ENCODE results near the gene FANCC.
A peak's percentile ranks its signal among the peaks of the same experiment; 100 is the strongest.

The FANCC gene

DNA sequence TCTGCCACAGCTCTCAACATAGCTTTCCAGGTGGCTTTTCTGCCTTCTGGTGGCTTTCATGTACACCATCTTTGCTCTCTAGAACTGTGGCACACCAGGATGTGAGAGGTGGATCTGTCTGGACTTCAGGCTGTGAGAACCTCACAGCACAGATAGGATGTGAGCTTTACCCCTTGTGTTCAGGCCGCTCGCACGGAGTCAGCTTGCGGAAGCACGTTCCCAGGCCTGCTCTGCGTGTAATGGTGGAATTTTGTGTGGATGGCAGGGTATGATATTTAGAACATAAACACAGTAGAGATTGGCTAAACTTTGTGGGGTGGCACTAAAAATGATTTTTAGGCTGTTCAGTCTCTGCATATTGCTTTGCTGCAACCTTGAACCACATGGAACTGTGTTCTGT is 250.5 kb downstream of the FANCC start:
- DNase-seq (ENCODE audit: low read depth): no peak

- no peak for DNase-seq (ENCODE audit: low read depth)
Observed at GRCh38 chr9:95065224-95065623, 252.3 kb downstream of the FANCC start.

DNA sequence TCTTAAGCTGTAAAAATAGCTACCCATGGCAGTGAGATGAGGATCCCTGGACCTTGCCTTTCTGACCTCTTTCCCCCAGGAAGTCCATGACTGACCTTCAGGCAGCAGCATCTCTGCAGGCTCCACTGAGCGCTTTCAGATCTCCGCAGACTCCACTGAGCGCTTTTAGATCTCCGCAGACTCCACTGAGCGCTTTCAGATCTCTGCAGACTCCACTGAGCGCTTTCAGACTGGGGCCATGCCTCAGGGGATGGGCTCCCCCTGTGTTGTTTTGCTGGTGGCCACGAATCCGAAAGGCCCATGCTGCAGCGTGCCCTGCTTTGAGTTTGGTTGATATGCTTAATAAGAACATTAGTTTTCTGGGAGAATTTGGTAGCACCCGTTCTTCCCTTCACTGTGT is 254.2 kb downstream of the FANCC start:
- DNase-seq (ENCODE audit: low read depth): no peak

DNA sequence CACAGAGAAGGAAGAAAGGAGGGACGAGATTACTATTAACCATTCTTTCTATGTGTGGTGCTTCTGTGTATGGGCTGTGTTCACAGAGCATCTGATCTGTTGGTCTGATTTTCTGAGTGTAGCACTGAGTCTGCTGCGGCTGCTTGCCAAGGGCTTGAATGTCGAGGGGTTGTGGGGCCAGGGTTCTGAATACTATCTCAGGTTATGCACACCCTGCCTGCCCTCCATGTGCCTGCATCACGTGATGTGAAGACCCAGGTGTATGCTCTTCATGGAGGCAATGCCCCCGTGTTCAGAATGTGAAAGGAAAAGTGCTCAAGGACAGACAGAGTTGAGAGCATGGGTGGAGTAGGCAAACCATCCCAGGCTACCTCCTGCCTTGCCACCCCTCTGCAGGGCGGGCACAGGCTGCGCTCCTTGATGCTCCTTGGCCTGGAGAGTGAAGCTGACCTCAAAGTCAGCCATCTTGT is 254.9 kb downstream of the FANCC start:
- DNase-seq (ENCODE audit: low read depth): no peak

DNA sequence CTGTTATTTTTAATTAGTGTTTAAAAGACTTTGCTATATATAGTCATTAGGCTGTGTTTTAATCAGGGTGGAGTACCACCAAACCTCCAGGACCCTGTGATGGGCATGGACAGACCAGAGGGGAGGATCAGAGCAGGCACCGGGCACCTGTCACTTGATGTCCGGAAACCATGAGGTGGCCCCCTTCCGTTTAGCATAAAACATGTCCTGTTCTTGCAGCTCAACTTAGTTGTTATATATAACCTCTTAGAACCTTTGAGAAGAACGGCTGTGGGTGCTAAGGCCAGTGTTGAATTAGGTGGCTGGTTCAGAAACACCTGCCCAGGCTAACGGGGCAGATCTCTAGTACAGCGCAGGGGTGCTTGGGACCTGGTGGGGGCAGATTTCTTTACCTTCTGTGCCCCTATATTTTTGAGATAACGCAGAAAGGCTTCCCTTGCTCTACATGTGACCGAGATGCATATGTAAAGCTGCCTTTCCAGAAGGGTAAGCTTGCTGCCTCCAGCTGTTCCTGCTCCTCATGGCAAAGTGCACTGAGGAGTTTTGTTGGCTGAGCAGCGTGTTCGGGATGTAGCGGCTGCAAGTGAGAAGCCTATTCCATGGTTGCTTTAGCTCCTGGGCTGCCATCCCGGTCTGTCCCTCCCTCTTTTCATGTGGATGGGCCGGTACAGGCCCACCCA is 255.5 kb downstream of the FANCC start:
- DNase-seq (ENCODE audit: low read depth): no peak

DNA sequence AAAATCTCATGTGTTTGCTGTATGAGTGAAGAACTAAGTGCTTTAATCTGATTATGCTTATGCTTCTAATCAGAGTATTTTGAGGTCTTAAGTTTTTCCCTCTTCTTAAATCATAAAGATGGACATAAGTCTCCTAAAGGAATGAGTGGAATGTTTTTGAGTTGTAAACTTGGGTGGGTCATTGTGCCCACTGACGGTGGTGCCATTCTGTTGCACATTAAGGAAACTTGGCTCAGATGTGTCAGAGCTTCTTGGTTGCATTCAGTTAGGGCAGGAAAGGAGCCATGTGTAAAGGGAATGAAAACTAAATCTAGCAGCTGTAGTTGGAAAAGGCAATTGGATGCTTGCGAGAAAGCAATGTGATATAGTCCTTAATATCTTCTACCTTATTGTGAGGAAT is 256.6 kb downstream of the FANCC start:
- no peak for DNase-seq (ENCODE audit: low read depth)

DNA sequence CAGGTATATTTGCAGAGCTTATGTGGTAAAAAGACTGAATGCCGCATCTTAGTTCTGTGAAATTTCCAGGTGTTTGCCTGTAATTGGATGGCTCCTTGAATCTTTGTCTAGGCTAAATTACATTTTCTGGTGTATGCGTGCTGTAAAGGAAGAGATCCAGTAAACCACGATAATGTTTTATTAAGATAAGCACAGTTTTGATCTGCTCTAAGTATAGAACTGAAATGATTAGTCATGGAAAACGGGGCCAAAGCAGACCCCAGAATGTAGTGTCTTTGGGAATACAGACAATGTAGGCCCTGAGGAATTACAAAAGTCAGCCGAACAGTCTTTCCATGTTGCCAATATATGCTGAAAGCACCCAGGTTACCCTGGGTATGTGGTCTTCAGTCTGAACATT is 257.3 kb downstream of the FANCC start:
- no peak for DNase-seq (ENCODE audit: low read depth)

DNA sequence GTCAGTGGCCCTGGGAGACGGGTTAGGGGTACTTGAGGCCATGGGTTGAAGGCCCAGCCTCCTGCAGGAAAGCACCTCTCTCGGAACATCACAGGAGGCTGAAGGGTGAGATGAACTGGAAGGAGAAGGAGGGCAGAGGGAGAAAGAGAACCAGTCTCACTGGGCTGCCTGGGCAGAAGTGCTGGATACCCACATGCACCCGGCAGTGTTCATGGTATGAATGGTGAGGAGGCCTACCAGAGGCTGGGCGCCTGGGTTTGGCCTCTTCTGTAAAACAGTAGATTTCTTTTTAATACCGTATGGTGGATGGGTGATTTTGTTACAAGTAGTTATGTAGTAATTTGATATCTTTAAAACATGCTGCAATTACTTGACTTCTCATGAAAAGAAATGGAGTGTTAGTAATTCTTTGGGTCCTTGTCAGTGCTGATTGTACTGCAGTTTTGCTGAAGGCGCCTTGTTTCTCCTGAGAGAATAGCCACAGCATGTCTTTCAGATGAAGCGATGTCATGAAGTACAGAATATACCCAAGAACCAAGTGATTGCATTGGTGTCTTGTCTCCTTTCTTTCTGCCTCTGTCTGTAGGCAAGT is 258.6 kb downstream of the FANCC start:
- no peak for DNase-seq (ENCODE audit: low read depth)

GRCh38 chr9:95058121-95058785 is 259.3 kb downstream of the FANCC start:
- DNase-seq (ENCODE audit: low read depth): no peak

DNA sequence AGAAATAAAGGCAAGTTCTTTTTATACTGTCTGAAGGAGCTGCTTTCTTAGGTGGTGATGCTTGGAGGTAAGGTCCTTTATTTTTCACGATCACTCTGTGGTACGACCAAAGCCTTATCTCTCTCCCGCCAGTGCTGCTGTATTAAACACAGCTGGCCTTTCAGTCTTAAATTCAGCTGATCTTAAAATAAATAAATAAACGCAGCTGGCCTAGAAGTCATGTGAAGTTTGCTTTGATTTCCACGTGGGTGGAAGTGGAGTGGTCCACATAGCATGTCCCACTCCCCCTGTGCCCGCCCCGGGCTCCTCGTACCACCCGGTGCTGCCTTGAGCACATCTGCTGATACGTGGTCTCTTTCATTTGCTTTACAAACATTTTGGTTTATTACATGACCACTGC is 260.4 kb downstream of the FANCC start:
- no peak for DNase-seq (ENCODE audit: low read depth)

DNA sequence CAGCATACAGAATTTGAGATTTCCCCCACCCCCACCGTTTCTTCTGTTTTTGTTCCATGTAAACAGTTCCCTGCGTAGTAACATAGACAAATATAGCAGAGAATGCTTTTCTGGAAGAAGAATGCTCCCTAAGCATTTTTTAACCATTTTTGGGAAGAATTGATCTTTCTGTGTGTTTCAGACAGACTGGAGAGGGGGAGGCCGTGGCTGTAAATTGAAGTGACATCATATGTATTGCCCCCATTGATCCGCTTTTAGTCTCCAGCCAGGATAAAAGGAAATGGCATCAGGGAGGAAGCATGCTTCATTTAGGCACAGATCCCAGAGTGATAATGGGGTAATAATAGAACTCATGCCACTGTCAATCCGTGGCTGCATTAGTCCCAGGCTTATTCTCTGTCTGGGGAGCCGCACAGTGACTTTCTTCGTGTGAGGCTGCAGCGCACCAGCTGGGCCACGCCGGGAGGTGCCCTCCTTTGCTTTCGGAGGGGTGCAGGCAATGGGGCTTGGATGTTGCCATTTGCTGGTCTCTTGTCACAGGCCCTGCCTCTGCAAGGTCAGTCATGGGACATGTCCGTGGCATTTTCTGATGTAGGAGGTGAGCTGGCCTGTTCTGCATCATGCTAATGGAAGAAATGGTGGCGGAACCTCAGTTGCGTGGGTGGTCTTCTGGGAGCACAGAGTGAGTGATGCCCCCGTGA is 261.5 kb downstream of the FANCC start:
- peak; percentile 31 for DNase-seq (ENCODE audit: low read depth)

DNA sequence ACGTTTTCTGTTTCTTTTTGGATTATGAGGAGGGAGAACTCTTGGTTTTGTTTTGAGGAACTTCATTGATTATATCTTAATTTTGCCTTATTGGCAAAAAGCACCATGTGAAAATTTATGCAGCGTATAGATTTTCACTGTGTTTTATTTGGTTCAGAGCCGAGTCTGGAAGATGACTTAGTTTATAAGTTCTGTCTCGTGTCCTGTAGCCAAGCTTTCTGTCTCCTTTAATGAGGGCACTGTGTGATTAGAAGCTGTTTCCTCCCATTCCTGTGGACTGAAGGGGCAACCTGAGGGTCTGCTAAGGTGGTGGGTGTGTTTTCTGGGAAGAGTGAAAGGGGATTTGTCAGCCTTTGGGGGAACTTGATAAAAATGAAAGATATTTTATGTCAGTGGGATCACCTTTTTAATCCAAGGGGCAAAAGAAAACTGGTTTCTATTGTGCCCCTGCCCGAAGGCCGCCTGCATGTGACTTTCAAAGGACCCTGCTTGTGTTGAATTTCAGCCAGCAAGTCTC is 262.1 kb downstream of the FANCC start:
- DNase-seq (ENCODE audit: low read depth): no peak

DNA sequence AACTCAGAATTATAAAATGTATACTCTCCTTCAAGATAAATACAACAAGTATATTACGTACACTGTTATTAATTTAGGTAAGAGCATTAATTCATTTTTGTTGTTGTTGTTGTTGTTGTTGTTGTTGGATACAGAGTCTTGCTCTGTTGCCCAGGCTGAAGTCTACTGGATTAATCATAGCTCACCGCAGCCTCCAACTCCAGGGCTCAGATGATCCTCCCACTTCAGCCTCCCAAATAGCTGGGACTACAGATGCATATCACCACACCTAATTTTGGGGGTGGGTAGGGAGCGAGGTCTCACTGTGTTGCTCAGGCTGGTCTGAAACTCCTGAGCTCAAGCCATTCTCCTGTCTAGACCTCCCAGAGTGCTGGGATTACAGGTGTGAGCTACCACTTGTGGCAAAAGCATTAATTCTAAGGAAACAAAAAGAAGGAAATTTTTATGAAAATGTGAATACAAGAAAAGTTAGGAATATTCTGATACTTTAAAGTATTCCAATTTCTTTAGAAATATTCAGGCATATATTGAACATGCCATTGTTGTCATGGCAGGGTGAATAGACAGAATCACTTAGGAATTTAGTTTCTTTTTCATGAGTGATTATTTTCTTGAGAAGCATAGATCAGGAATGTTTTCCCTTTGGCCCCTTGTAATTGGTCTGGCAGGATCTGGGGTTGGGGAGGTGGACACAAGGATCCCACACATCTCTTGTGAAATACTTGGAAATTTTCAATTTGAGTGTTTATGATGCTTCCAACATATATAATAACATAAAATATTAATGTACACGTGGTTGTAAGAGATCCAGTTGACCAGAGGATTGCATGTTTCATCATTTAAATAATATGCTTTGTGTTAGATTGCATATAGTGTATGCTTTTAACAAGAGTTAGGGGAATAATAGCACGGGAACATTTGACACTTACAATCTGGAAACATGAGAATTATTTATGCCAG is 263.6 kb downstream of the FANCC start:
- no peak for DNase-seq (ENCODE audit: low read depth)

DNA sequence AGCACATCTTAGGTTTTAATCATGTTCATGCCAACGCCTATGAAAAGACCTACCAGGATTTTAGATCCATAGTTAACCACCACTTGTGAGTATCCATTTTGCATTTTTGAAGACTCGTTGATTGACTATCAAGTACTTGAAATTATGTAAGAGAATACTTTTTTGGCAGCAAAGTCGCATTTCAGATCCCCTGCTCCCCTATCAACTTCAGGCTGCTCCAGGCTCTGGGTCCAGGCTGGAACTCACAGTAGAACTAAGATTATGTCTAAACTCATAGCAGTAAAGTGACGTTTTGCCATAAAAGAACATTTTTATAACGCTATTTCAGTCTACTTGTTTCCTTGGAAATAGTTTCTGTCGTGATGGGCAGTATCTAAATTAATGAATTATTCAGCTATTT is 267.7 kb downstream of the FANCC start:
- DNase-seq (ENCODE audit: low read depth): no peak
